ENCODE data around the gene ATXN7. TPM values are rescaled to one million over a fixed set of nuclear protein-coding genes. Genes with fewer than 3 reads are reported as not detected.

ATXN7 gene
- total RNA-seq, 1 donor from 2014 or later: 61.8 TPM

DNA sequence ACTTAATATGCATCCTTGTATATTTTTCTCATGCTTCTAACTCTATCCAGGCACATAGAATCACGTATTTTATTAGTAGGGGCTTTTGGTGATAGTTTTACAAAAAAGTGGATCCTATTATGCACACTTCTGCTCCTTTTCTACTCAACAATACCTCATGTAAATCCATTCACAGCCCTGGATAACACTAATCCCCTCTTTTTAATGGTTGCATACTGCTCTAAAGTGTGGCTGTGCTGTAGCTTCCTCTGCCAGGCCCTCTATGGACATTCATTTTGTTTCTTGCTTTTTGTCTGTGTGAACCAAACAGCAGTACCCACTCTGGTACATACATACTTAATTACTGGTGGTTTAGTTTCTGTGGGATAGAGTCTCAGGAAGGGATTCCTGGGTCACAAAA is 99.8 kb downstream of the ATXN7 start:
- no peak for DNase-seq (ENCODE audit: low spot score)

DNA sequence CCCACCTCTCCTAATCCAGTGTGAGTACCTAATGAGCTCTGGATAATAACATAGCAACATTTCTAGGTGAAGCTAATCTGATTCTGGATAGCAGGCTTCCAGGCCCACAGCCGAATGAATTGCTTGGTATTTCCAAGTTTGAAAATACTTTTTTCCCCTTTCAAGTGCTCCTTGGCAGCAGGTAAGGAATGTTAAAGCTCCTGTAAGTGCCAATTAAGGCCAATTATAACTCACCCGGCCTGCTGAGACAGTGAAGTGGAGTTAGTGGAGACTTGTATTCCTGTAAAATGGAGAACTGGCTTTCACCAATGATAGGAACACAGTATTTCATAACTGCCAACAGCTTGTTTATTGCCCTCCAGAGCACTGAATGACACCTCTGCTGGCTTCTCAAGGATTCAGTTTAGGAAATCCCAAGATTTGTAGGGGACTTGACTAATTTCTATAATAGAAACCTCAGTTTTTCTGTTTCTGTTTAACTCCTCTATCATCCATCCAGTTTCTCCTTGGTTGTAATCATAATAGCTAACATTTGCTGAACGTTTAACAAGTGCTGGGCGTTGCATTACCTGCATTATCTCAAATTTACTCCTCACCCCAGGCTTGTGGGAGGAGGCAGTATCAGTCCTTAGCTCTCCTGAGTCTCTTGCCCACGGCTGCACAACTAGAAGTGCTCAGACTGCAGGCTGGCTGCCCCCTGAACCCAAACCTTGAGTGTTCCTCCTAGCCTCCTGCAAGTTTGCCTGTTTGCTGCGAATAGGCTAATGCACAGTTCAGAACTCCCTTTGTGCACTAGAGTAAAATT is 101.2 kb downstream of the ATXN7 start:
- no peak for DNase-seq (ENCODE audit: low spot score)

DNA sequence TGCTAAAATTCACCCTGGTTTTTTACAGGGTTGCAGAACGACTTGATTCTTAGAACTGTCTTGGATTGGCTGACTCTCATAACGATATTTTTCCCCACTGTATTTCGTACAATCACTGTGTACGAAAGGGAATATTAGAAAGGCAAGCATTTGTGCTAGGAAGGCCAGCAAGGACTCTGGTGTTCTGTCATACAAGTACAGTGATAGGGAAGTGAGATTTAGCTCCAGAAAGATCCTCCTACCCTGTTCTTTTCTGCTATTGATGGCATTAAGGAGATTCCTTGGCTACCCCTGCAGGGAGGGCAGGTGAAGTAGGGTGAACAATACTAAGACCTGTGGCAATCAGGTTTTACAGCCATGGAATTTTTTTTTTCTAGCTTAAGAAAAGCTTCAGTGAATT is 102.3 kb downstream of the ATXN7 start:
- DNase-seq (ENCODE audit: low spot score): no peak

DNA sequence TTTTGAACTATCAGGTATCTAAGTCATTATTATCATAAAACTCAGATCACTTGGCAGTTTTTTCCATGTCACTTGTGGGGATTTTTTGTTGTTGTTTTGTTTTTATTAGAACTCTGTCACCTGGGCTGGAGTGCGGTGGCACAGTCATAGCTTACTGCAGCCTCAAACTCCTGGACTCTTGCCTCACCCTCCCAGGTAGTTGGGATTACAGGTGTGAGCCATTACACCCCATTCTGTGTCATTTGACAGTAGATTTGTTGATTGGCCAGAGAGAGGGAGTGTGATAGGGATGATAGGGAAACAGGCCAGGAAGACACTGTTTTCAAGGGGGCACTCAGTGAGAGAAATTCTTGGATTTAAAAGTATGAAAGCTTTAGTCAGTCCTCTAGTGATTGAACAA is 103.2 kb downstream of the ATXN7 start:
- DNase-seq (ENCODE audit: low spot score): no peak

DNA sequence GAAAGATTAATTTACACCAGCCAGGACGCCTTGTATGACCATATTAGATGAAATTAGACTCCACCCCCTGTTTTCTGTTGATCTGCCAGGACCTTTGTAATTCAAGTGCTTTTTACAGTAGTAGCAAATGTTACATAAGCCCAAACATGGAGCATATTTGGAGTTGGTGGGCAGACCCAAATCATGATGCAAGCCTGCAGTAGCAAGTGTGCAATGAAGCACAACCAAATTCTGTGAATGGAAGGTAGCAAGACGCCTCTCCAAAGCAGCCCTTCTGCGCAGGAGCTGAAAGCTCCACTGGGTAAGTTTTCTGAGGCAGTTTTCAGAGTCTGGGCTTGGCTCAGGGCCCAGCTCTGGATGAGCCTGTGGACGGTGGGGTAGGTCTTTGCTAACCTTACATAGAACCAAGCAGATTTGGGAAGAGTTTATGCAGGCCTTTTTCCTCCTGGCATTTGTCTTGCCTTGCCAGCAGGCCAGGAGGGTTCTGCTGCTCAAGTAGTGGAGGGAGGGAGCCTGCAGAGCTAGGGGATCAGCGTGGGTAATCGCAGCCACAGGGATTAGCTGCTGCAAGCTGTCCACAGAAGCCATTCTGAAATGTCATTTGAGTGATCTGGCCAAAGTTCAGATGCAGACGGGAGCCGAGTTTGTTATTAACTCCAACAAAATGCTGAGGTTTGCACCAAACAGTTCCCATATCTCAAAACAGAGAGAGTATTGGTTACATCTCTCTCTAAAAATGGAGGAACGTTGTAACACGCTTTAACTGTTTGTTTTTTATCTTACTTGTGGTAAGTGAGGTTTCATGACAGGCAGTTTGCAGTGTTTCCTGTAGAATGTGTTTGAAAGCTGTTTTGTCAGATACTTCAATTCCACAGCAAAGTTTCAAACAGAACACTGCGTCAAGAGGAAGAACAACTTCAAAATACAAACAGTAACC is 104.3 kb downstream of the ATXN7 start:
- DNase-seq (ENCODE audit: low spot score): no peak

DNA sequence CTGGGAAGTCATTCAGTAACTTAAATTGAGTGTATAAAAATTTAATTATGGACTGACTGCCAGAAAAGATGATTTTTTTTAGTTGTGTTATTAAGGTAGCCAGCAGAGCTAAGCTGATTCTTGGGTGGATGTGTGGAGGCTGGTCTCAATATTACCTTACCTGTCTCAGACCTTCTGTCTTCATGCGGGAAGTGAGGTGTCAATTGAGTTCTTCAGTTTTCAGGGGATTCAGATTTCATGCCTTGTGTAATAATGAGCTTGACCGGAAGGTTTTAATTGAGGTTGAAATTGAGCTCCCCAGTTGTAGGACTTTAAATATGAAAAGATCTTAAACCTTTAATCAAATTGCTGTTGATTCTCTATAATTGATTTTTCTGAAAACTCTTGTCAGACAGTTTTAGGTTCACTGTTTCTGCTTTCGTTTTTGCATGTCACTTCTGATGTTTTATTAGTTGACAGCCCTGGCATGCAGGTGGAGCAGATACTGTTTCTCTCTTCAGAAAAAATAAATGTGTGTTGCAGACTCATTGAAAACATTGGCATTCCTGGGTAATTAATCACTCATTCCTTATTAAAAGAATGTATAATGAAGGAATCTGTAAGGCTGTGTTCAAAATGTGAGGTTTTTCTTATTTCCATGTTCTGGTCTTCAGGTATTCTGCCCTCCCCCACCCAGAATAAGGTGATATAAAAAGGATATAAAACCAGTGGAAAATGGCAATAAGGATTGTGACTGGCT is 105.1 kb downstream of the ATXN7 start:
- DNase-seq (ENCODE audit: low spot score): no peak

DNA sequence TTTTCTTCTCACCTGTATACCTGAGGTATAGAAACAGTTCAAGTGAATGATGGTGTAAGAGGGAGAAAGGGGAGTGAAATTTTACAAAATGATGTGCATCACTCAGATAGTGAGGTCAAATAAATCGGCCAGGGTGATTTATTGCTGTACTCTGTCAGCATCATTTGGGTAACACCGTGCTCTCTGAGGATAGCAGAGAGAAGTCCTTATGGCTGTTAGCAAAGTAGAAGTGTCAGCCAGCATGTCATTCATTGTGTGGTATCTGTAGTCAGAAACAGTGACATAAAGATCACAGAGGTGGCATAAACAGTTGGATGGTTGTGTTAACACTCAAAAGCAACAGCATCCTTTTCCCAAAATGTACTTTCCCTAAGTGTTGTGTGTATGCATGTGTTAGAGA is 106.2 kb downstream of the ATXN7 start:
- no peak for DNase-seq (ENCODE audit: low spot score)

DNA sequence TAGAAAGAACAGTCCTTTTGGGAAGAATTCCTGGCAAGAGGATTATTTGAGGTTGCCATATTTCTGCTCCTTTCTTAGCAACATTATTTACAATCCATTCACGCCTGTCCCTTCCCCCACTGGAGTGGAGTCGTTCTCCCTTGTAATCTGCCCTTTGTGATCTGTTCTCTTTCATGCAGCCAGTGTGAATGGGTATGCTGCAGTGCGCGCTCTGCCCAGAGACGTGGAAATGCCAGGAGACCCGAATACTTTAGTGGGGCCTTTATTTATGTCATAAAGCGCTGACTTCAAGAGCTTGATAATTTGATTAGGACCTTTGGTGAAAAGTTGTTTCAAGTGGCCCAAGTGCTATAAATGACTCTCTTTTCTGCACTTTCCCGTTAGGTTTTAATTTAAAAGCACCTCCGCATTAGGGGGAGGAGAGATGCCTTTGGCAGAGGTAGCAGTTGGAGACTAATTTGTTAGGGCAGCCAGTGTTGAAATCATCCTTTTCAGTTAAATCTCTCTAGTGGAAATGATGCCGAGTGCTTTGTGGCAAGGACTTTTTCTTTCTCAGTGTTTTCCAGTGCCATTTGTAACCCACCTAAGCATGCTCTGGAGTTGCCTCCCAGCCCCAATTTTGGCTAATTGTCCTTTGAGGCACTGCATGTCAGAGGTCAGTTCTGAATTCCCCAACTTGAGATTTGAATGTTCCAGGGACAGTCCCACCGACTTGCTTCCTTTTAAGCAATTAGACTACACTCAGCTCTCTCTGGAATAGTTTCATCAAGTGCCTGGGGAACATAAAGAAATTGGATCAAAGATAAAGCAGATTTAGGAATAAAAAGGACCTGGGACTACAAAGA is 107.2 kb downstream of the ATXN7 start:
- no peak for DNase-seq (ENCODE audit: low spot score)

DNA sequence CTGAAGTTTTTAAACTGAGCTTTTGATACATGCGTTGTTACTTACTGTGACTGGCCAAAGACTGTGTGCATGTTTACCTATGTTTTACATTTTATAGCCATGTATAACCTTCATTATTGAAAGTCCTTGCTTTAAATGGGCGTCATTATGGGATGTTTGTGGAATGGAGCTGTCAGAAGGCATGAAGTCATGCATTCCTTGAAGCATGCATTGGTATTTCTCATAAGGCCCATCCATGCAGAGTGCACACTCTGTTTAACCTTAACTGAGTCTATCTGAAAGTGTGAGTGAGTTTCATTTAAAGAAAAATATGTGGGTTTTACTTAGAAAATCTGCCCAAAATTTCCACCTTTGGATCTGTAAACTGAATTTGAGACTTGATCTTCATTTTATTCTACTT is 108.5 kb downstream of the ATXN7 start:
- DNase-seq (ENCODE audit: low spot score): no peak

DNA sequence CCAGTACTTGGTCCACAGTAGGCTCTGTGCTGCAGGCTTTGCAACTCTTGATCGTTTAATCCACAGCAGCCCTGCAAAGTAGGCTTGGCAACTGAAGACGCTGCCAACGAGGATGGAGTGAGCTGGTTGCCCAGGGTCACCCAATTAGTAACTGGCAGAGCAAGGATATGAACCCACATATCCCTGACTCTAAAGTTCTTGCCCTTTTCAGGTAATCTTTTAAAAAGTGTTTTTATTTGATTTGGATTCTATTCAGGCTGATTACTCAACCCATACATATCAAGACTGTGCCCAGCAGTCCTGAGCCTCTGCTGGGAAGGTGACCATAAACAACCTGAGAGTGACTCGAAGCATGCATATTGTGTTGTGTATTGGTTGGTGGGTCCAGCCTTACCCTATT is 109.3 kb downstream of the ATXN7 start:
- no peak for DNase-seq (ENCODE audit: low spot score)

DNA sequence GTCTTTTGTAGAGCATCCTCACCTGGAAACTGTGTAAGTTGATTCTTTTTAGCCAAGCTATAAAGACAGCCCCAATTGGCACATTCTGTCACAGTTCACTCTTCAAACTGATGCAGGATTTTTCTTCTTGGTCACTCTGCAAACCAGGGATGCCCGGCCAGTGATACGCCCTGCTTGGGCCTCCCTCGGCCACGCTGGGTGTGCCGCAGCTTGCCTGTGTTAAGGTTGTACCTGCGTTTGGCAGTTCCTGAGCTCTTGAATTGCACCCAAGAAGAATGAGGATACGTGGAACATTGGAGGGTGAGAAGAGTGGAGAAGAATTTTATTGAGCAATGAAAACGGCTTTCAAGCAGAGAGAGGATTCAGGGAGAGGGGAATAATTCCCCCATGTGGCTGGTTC is 109.7 kb downstream of the ATXN7 start:
- DNase-seq (ENCODE audit: low spot score): no peak

DNA sequence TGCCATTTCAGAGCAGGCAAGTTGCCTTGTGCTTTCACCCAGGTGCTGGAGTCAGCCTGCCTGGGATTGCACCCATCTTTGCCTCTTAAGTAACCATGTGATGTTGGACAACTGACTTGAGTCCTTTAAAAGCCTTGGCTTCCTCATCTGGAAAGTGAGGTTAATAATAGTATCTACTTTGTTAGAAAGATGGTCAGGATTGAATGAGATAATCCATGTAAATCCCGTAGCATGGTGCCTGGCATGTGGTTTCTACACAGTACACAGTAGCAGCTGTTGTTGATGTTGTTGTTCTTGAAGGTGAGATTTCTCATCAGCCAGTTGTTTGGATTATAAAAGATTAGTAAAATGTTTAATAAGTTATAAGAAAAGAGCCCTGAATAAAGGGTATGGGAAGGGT is 110.8 kb downstream of the ATXN7 start:
- DNase-seq (ENCODE audit: low spot score): no peak

DNA sequence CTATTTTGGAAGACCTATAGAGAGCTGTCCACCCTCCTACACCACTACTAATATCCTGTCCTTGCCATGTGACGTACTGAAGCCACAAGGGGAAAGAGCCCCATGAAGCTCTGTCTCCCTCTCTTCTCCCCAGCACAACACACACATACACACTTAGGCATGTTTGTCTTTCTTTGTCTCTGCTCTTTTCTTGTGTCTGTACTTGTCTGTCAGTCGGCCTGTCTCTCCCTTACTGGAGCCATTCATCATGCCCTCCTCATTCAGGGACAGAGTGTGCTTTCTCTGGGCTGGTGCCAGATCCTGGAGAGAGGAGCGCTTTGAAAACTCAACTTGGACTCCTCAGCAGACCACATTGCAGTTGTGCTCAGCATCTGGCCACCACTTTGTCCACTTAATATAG is 112.1 kb downstream of the ATXN7 start:
- DNase-seq (ENCODE audit: low spot score): no peak

DNA sequence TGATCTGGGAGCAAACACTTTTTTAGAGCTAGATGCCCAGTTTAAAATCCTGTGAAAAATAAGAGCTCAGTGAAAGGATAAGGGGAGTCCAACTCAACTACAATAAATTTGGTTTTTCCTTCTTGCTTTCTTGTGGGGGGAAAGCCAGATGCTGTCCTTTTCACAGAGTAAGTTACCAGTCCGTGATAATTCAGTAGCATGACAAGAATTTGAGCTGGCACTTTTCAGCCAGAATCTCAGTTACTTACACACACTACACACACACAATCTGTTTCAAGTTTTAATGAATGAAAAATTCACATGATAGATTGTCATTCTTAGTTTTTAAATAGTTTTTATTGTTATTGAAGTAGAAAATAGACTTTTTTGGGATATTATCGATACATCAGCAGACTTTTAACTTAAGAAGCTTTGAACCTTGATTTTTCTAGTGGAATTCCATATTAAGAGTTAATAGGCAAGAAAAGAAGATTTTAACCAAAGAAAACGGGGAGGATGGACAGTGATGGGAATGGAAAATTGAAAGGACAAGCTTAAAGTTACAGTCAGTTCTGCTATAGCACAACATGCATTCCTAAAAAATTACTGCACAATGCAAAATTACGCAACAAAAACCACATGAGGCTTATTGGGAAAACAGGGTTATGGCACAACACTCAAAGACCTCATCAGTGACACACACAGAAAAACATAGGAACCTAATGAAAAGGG is 112.6 kb downstream of the ATXN7 start:
- DNase-seq (ENCODE audit: low spot score): no peak

DNA sequence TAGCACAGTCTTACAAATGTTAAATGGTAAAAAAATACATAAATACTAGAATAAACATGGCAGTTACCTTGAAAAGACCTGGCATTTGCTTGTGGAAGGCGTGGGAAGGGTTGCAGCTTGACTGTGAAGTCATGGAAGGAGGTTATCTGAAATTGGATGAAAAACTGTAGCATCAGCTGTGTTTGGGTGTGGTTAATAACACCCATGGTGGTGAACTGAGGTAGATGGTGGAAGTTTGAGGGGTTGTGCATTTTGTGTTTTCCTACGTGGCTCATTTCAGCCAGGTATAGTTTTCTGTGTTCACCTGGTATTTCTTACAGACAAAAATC is 113.2 kb downstream of the ATXN7 start:
- DNase-seq (ENCODE audit: low spot score): no peak

DNA sequence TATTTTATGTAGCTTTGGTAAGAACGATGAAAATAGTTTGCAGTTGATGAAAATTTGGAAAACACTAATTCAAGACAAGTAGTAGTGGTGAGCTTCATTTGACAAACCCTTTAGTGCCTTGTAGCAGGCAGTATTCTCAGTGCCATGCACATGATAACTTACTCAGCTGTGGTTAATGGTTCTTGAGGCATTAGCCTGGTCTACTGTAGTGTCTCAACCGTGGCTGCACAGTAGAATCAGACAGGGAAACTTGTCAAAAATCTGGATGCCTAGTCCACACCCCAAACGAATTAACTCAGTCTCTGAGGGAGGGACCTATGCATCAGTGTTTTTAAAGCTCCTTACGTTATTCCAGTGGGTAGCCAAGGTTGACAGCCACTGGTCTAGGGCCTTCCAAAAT is 114.2 kb downstream of the ATXN7 start:
- DNase-seq (ENCODE audit: low spot score): no peak

DNA sequence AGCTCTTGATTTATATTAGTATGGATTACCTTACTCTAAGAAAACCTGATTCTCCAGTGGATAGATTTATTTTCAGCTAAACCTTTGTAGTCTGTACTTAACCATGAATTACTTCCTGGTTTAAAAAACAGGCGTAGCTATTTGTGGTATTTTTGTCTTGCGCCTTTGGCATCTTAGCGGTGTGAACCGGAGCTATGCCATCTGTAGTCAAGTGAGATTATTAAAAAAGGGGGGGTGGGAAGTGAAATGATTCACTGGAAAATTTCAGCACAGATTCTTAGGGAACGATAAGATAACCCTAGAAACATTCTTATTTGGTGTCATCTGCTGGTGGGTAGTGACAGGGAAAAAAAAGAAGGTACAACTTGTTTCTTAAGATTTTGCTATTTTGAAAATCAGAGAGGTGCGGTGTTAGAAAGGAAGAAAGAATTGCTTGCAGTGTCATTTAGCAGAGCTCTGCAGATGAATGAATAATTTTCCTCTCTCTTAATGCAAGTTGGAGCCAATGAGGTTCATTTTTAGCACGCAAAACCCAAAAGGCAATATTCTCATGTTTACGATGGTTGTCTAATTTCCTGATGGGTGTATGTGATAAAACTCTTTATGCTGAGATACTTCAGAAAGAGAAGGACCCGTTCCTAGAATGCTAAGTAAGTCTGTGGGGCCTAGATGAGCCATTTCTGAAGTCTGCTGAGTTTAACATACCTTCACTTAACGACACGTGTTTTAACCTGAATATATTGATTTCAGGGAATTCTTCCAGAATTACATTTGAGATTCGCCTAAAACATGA is 115.6 kb downstream of the ATXN7 start:
- no peak for DNase-seq (ENCODE audit: low spot score)

DNA sequence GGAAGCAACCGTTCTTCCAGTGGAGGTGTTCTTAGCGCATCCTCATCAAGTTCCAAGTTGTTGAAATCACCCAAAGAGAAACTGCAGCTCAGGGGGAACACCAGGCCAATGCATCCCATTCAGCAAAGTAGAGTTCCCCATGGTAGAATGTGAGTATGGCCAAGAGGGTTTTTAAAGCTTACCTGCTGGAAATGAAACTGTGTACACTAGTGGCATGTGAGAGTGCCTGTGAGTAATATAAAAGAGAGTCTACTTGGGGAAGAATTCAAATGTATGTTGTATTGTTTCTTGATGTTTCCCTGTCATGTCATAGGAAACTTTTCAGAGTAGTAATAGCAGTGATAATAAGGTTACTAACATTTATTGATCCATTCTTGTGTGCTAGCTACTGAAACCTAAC is 116.4 kb downstream of the ATXN7 start:
- no peak for DNase-seq (ENCODE audit: low spot score)

DNA sequence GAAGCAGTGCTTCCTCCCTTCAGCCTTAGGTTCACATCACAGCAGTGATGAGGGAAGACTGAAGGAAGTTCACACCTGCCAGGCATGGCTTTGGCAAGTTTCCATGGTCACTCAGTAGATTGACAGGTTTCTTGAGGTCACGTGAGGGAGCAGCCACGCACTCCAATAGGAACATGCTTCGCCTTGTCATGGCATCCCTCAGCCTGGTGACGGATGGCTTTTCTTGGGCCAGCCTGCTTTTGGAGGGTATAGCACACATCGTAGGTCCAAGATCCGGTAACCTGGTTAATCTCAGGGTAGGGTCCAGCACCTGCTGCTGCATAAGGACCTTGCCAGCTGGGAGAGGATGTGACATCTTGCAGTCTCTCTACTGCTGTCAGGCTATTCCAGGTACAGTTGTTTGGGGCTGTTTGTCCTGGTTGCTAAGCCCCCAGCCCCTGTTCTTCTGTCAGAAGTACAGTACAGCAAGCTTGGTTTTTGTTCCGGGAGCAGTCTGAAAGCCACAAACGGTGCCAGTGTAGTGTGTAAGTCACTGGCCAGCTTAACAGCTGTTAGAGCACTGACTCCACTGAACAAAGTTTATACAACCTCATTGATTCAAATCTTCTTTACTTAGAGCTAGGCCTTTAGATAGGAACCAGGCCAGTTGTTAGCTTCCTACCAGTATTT is 117.3 kb downstream of the ATXN7 start:
- DNase-seq (ENCODE audit: low spot score): no peak

DNA sequence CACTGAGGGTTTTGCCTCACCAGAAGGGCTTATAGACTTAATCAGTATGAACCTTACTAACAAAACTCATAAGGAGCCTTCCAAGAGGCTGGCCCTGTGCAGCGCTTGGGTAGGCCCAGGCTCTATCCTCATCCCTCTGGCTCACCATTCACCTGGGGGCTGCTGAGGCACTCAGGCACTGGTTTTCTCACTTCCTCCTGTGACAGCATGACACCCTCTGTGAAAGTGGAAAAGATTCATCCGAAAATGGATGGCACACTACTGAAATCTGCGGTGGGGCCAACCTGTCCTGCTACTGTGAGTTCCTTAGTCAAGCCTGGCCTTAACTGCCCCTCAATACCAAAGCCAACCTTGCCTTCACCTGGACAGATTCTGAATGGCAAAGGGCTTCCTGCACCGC is 118.3 kb downstream of the ATXN7 start:
- DNase-seq (ENCODE audit: low spot score): no peak

Measured in ureter (tissue), 1 donor.